ENCODE data around the gene VTI1A. TPM values are rescaled to one million over a fixed set of nuclear protein-coding genes. Genes with fewer than 3 reads are reported as not detected.

The VTI1A gene
- total RNA-seq, 1 donor, result 37.1 TPM

DNA sequence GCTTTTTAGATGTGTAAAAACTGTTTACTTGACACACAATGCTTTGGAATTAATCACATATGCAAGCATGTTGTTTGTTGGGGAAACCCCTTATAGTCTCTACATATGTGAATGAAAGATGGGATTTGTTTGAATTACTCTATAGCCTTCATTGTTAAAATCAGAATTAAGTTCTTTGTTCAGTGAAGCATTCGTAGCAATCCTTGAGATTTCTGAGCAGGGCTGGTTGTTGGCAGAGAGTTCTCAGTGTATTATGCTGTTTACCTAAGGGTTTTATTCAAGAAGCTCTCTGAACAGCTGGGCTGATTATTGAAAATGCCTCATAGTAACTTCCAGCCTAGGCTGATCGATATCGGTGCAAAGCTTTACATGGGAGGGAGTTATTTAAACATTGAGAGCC lies 190.9 kb downstream of the VTI1A start:
- TF ChIP-seq, protein P1, sequence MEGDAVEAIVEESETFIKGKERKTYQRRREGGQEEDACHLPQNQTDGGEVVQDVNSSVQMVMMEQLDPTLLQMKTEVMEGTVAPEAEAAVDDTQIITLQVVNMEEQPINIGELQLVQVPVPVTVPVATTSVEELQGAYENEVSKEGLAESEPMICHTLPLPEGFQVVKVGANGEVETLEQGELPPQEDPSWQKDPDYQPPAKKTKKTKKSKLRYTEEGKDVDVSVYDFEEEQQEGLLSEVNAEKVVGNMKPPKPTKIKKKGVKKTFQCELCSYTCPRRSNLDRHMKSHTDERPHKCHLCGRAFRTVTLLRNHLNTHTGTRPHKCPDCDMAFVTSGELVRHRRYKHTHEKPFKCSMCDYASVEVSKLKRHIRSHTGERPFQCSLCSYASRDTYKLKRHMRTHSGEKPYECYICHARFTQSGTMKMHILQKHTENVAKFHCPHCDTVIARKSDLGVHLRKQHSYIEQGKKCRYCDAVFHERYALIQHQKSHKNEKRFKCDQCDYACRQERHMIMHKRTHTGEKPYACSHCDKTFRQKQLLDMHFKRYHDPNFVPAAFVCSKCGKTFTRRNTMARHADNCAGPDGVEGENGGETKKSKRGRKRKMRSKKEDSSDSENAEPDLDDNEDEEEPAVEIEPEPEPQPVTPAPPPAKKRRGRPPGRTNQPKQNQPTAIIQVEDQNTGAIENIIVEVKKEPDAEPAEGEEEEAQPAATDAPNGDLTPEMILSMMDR (IDR thresholded peaks at IDR 0.05; ENCODE audit: insufficient read depth, low read depth, low read length), result no peak
- H3K4me3 ChIP-seq (ENCODE audit: low read depth, low read length), result no peak overlapping the region

DNA sequence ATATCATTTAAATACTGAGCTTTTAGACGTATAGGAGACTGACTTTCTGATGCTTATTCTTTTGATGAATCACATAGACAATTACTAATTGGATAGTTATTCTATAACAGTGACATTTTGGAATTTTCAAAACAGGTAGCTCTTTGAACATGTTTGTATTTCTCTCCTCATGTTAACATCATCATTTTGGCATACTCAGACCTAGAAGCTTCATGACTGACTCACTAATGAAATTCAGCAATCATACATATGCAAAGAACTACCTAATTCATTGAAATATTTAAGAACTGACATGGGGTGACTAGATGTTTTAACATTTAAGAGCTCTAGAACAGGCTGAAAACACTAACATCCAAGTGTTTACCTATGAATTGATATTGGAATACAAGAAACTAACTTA lies 192.3 kb downstream of the VTI1A start:
- TF ChIP-seq, protein P1 (IDR thresholded peaks at IDR 0.05; ENCODE audit: insufficient read depth, low read depth, low read length), result no peak
- no peak overlapping the region for H3K4me3 ChIP-seq (ENCODE audit: low read depth, low read length)
- DNase-seq (ENCODE audit: low read depth), result no peak

More for the DNA sequence above, 190.9 kb downstream of the VTI1A start:
- no peak for DNase-seq (ENCODE audit: low read depth)

DNA sequence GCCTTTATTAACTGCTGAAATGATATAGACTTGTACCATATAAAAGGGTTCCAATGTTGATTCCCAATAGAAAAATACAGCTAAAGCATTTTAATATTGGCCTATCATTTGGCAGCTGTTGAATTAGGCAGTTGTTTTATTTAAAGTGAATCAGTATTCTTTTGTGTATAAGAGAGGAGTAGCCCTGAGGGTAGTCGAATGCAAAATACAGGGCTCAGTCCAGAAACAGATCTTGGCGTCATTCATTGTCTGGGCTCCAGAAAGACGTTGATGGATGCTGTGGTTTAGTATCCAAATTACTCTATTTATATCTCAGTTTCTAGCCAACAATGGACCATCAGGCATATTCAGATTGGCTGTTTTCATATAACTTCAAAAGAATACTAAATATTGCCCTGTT lies 193.6 kb downstream of the VTI1A start:
- no peak for DNase-seq (ENCODE audit: low read depth)
- TF ChIP-seq, protein P1 (IDR thresholded peaks at IDR 0.05; ENCODE audit: insufficient read depth, low read depth, low read length), result no peak
- no peak overlapping the region for H3K4me3 ChIP-seq (ENCODE audit: low read depth, low read length)

DNA sequence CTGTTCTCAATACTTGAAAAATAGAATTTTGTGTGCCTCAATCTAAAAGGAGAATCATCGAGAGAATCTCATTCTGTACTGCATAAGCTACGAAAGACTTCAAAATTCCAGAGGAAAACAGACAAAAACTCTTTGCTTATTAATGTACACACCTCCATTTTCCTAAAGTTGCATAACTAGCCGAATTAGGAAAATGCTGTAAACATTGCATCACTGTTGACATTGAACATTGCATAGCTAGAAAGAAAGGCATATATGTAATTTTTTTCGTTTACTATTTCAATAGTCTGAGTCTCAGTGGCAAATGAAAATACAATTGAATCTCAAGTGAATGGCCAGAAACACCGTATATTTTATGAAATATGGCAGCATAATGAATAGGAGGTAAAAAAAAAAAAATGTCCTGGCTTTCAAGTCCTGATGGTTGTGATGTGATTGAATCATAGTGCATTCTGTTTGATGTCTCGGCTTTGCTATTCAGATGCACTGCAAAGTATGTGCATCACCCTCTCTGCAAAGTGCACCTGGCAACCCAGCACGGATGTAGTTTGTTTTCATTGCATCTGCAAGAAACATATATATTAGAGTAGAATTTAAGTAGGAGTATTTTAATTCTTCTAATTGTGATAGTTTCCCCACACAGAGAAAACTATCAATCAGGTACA lies 196.7 kb downstream of the VTI1A start:
- H3K4me3 ChIP-seq (ENCODE audit: low read depth, low read length), result no peak overlapping the region
- peak; percentile 48 for DNase-seq (ENCODE audit: low read depth)
- TF ChIP-seq, protein P1 (IDR thresholded peaks at IDR 0.05; ENCODE audit: insufficient read depth, low read depth, low read length), result no peak

DNA sequence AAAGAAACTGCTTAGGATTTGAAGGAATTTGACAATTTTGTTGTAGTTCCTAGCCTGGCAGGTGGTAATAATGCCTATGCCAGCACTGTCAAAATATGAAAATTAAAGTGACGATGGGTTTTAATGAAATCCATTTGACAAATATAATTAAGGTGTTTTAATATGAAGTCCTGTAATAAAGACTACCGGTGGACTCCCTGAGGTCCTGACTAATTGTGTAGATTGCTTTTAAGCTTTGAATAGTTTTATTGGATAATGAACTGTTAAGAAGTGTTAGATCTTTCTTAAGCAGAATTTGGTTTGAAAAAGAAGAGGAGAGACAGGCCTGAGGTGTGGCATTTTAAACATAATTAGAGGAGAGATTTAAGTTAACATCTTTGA lies 197.2 kb downstream of the VTI1A start:
- no peak overlapping the region for H3K4me3 ChIP-seq (ENCODE audit: low read depth, low read length)

DNA sequence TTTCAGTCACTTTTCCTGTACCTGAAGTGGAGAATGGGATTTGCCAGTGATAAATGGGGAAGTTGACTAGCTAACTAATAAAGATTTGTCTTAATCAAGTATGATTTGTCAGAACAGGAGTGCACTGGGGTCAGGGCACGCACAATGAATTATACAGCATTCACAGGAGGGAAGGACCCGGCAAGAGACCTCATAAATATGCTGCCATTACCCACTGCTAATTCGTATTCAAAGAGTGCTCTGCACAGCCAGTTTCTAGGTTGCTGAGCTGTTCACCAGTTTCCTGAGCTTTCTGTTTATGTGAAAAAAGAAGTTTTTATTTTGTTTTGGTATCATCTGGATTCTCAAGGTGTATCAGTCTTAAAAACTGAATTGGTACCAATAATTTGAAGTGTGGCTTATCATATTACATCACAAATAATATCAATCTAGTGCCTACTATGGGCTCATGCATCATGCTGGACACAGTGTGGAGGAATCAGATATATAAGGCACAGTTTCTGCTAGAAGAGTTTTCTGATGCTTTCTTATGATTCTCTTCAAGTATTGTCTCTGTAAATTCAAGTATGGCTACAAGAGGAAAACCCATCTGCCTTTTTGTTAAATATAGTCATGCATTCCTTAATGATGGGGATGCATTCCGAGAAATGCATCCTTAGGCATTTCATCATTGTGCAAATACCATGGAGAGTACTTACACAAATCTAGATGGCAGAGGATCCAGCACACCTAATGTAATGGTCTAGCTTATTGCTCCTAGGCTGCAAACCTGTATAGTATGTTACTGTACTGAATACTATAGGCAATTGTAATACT lies 202.2 kb downstream of the VTI1A start:
- TF ChIP-seq, protein P1 (IDR thresholded peaks at IDR 0.05; ENCODE audit: insufficient read depth, low read depth, low read length), result no peak
- no peak for DNase-seq (ENCODE audit: low read depth)
- H3K4me3 ChIP-seq (ENCODE audit: low read depth, low read length), result no peak overlapping the region

More for the DNA sequence above, 197.2 kb downstream of the VTI1A start:
- TF ChIP-seq, protein P1 (IDR thresholded peaks at IDR 0.05; ENCODE audit: insufficient read depth, low read depth, low read length), result no peak
- DNase-seq (ENCODE audit: low read depth), result no peak
